ENCODE data around the gene STAC3.

DNA sequence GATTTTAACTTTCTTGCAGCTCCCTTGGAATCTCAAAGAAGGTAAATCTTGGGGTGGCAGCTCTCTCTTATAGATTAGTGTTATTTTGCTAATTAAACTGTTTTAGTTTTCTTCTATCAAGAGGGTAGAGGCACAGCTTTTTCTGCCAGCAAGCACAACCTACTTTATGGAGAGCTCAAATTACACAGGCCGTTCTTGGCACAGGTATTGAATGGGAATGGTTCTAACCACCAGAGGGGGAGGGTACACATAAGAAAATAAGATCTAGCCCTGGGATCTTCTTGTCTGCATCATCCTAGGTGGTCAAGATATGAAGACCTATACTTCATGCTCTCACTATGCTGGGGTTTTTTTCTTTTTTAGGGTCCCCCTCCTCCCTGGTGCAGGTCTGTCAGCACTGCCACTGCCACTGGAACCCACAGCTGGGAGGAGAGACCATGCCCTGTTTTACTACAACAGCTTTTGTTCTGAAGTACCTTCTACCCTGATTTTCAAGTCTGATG is 48.6 kb upstream of the STAC3 start:
- TF ChIP-seq ELF1 (CRISPR knock-in tag; IDR thresholded peaks at IDR 0.05) = no peak
- TF ChIP-seq STAG1 (CRISPR knock-in tag; IDR thresholded peaks at IDR 0.05) = no peak
- TF ChIP-seq MTA1 (CRISPR knock-in tag; IDR thresholded peaks at IDR 0.05; ENCODE audit: borderline replicate concordance) = no peak
- no peak for TF ChIP-seq MTF1 (CRISPR knock-in tag; IDR thresholded peaks at IDR 0.05)
- no peak for TF ChIP-seq TAF1 (CRISPR knock-in tag; IDR thresholded peaks at IDR 0.05)
- no peak for TF ChIP-seq SUZ12 (IDR thresholded peaks at IDR 0.05; ENCODE audit: low read depth, low read length)
